ACC112 (cell line): ENCODE results near the gene FSTL4.

Source experiments
- H2AFZ ChIP-seq: fragments of 200-600 bp; sonication (generic); one replicate; pipeline ENCODE4 v1.6.0; 2017; ENCODE audit warnings: antibody characterized with exemption, low read length; ENCODE audit not compliant: unreplicated experiment
- H3K27ac ChIP-seq: fragments of 200-600 bp; sonication (generic); 2 replicates; pipeline ENCODE4 v1.5.1; 2014; ENCODE audit warnings: low read depth, mild to moderate bottlenecking, antibody characterized with exemption, low read length, moderate library complexity
- H3K27me3 ChIP-seq: fragments of 200-600 bp; sonication (generic); 2 replicates; pipeline ENCODE4 v1.6.1; 2014; ENCODE audit warnings: mild to moderate bottlenecking, antibody characterized with exemption, low read length, moderate library complexity, mixed read lengths; ENCODE audit not compliant: insufficient read depth
- H3K36me3 ChIP-seq: fragments of 200-600 bp; sonication (generic); 2 replicates; pipeline ENCODE4 v1.6.1; 2016; ENCODE audit warnings: mild to moderate bottlenecking, antibody characterized with exemption, low read length, moderate library complexity, mixed read lengths; ENCODE audit not compliant: insufficient read depth
- H3K4me1 ChIP-seq: fragments of 200-600 bp; sonication (generic); one replicate; pipeline ENCODE4 v1.6.1; 2016; ENCODE audit warnings: low read length, mixed read lengths; ENCODE audit not compliant: insufficient read depth, unreplicated experiment, control insufficient read depth
- H3K4me3 ChIP-seq: fragments of 200-600 bp; sonication (generic); 2 replicates; pipeline ENCODE4 v1.5.1; 2014; ENCODE audit warnings: mild to moderate bottlenecking, low read depth, low read length
- H3K79me2 ChIP-seq: fragments of 200-600 bp; sonication (generic); one replicate; pipeline ENCODE4 v1.6.0; 2016; ENCODE audit warnings: low read length; ENCODE audit not compliant: control insufficient read depth, unreplicated experiment, insufficient read depth

The FSTL4 gene

DNA sequence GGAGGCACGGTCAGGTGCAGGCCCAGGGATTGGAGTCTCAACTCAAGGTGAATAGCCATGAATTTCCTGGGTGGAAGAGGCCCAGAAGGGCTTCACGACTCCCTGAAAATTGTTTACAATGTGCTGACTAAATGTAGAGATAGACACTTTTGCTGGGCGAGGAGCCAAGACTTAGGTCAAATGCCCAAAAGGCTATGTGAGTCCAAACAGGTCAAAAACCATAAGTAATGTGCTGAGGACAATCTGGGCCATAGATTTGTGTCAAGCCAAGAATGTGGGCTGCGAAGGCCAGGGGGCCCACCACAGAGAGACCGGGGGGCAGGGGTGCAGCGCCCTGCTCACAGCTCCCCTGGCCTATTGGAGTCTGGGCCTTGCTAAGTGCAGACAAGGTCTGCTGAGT lies 362.7 kb downstream of the FSTL4 start:
- Histone ChIP-seq H2AFZ (no peak overlapping the region), H3K4me1 (peaks cover 10% of the 10 kb centered on the region), H3K79me2 (no peaks in the 10 kb centered on the region), H3K4me3 (no peak overlapping the region), H3K36me3 (no peaks in the 10 kb centered on the region), H3K27ac (no peak overlapping the region), H3K27me3 (peaks cover 5% of the 10 kb centered on the region; the same call in 1 of the 2 replicates)

- Histone ChIP-seq H2AFZ (no peak overlapping the region), H3K36me3 (no peaks in the 10 kb centered on the region), H3K27ac (no peak overlapping the region)
Observed at GRCh38 chr5:133247881-133248624, 364.3 kb downstream of the FSTL4 start.

GRCh38 chr5:133247151-133247709 lies 365.1 kb downstream of the FSTL4 start:
- H3K36me3 ChIP-seq = no peaks in the 10 kb centered on the region
- no peak overlapping the region for H2AFZ ChIP-seq
- peaks cover 5% of the 10 kb centered on the region; the same call in 1 of the 2 replicates for H3K27me3 ChIP-seq
- no peak overlapping the region for H3K27ac ChIP-seq
- no peak overlapping the region for H3K4me3 ChIP-seq
- H3K79me2 ChIP-seq = no peaks in the 10 kb centered on the region
- peaks cover 10% of the 10 kb centered on the region for H3K4me1 ChIP-seq

More at GRCh38 chr5:133247881-133248624, 364.3 kb downstream of the FSTL4 start:
- H3K27me3 ChIP-seq = peaks cover 5% of the 10 kb centered on the region; the same call in 1 of the 2 replicates
- no peaks in the 10 kb centered on the region for H3K79me2 ChIP-seq
- no peak overlapping the region for H3K4me3 ChIP-seq
- H3K4me1 ChIP-seq = peaks cover 10% of the 10 kb centered on the region

GRCh38 chr5:133246376-133247150 lies 365.8 kb downstream of the FSTL4 start:
- no peak overlapping the region for H2AFZ ChIP-seq
- H3K27me3 ChIP-seq = peaks cover 2% of the 10 kb centered on the region; the same call in 1 of the 2 replicates
- H3K79me2 ChIP-seq = no peaks in the 10 kb centered on the region
- no peaks in the 10 kb centered on the region for H3K36me3 ChIP-seq
- H3K4me1 ChIP-seq = peaks cover 10% of the 10 kb centered on the region
- H3K4me3 ChIP-seq = no peak overlapping the region
- H3K27ac ChIP-seq = no peak overlapping the region

DNA sequence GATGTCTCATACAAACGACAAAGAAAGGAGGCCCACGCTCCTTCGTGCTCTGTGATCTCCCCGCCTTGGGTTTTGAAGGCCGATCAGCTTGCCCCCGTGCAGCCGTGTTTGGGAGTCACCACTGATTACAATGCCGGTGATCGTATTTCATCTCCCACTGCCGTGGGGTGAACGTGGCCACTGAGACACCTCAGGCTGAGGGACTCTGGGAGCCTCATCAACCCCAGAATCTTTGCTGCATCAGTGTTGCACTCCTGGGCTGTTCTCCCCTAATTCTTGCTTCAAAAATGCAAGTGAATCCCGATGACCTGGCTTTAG lies 366.3 kb downstream of the FSTL4 start:
- Histone ChIP-seq H3K27me3 (no peaks in the 10 kb centered on the region), H2AFZ (no peak overlapping the region), H3K27ac (no peak overlapping the region), H3K4me3 (no peak overlapping the region), H3K79me2 (no peaks in the 10 kb centered on the region), H3K36me3 (no peaks in the 10 kb centered on the region), H3K4me1 (peaks cover 12% of the 10 kb centered on the region)

- H2AFZ ChIP-seq = no peak overlapping the region
- no peak overlapping the region for H3K27ac ChIP-seq
Observed at GRCh38 chr5:133245191-133246052, 366.9 kb downstream of the FSTL4 start.

GRCh38 chr5:133244242-133244641 lies 368.1 kb downstream of the FSTL4 start:
- Histone ChIP-seq H3K79me2 (no peaks in the 10 kb centered on the region), H3K27me3 (no peaks in the 10 kb centered on the region), H2AFZ (no peak overlapping the region), H3K27ac (no peak overlapping the region), H3K4me1 (peaks cover 16% of the 10 kb centered on the region), H3K36me3 (no peaks in the 10 kb centered on the region), H3K4me3 (no peak overlapping the region)

More at GRCh38 chr5:133245191-133246052, 366.9 kb downstream of the FSTL4 start:
- peaks cover 16% of the 10 kb centered on the region for H3K4me1 ChIP-seq
- no peaks in the 10 kb centered on the region for H3K36me3 ChIP-seq
- H3K4me3 ChIP-seq = no peak overlapping the region
- no peaks in the 10 kb centered on the region for H3K79me2 ChIP-seq
- no peaks in the 10 kb centered on the region for H3K27me3 ChIP-seq

DNA sequence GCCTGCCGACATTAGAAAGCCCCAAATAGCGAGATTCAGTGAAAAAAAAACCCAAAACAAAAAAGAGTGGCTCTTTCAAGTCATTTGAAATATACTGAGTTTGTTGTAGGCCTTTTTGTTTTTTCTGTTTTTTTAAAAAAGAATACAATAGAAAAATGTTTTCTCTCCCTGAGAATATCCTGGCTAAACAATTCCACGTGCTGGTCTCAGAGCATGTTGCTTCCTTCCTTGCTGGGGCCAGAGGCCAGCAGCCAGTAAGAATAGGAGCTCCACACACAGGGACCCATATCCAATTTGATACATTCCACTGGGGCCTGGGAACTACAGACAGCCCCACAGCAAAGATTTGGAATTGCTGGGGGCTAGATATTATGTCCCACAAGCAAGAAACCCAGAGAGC lies 369.1 kb downstream of the FSTL4 start:
- Histone ChIP-seq H3K4me3 (no peak overlapping the region), H3K27ac (no peak overlapping the region), H3K27me3 (peaks cover 2% of the 10 kb centered on the region), H3K79me2 (no peaks in the 10 kb centered on the region), H3K36me3 (no peaks in the 10 kb centered on the region), H2AFZ (no peak overlapping the region), H3K4me1 (peaks cover 16% of the 10 kb centered on the region)

DNA sequence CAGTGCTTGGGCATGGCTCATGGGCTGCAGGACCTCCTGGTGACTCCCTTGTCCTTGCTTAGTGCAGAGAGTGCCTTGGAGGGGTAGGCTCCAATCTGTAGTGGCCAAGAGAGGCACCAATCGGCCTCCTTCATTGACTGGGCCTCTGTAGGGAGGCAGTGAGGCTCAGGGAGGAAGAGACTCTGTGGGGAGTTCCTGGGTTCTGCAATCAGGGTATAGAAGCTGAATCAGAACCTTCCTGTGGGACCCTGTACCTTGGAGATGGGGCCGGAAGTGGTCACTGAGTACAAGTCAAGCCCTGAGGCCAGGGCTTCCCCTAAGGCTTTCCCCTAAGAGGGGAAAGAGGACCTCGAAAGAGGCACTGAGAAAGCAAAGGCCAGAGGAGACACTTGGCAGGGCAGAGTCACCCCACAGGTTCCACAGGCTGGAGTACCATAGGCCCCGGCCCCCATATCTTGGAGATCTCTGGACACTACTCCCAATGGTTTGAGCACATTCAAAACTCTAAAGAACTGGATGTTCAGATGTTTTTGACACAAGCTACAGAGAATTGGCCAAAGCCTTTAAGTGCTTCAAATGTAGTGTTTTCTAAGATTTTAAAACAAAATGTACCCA lies 370.0 kb downstream of the FSTL4 start:
- Histone ChIP-seq H3K4me3 (no peak overlapping the region), H3K36me3 (no peaks in the 10 kb centered on the region), H3K27ac (no peak overlapping the region), H3K4me1 (peaks cover 16% of the 10 kb centered on the region), H3K79me2 (no peaks in the 10 kb centered on the region), H2AFZ (no peak overlapping the region), H3K27me3 (peaks cover 10% of the 10 kb centered on the region)
